Transverse colon (tissue), 4 donors: Measurements from ENCODE around the gene CCDC178. TPM values are rescaled to one million over a fixed set of nuclear protein-coding genes. Genes with fewer than 3 reads are reported as not detected.

Experiments
- DNase-seq: peaks from one replicate; pipeline ENCODE4 v3.0.0-alpha.2; 2019
- H3K27ac ChIP-seq, 4 donors: fragments of 200-600 bp; sonication (generic); 2 replicates each; pipeline ENCODE4 v1.5.1; 2016 to 2018; ENCODE audit warnings: inconsistent platforms in 4 of 4
- H3K27me3 ChIP-seq: fragments of 200-600 bp; sonication (generic); 2 replicates; pipeline ENCODE4 v1.5.1; 2017; ENCODE audit warnings: inconsistent platforms
- H3K36me3 ChIP-seq, 4 donors: fragments of 200-600 bp; sonication (generic); 2 replicates each; pipeline ENCODE4 v1.5.1; 2017 to 2019; ENCODE audit warnings: inconsistent platforms in 4 of 4
- H3K4me1 ChIP-seq, 4 donors: fragments of 200-600 bp; sonication (generic); 2 replicates each; pipeline ENCODE4 v1.5.1; 2017 to 2020; ENCODE audit warnings: inconsistent platforms in 4 of 4
- H3K4me3 ChIP-seq, 4 donors: fragments of 200-600 bp; sonication (generic); 1 replicate in 1 of 4; 2 replicates in 3 of 4; pipeline versions ENCODE4 v1.5.1 to v1.6.1; 2017 to 2019; ENCODE audit warnings: inconsistent platforms in 4 of 4
- H3K9me3 ChIP-seq, 2 donors: fragments of 200-600 bp; sonication (generic); 2 replicates each; pipeline ENCODE4 v1.5.1; 2017 to 2019; ENCODE audit warnings: inconsistent platforms in 2 of 2
- CTCF ChIP-seq, 5 experiments: fragments of 200-600 bp in 3 of 5; fragments of 450-650 bp in 2 of 5; sonication (generic) in 3 of 5; IDR thresholded peaks; 1 replicate in 2 of 5; 2 replicates in 3 of 5; pipeline ENCODE4 v1.5.1; 2016 to 2017; ENCODE audit warnings: antibody characterized with exemption in 5 of 5, inconsistent platforms in 3 of 5, mild to moderate bottlenecking in 2 of 5, moderate library complexity in 1 of 5
- EP300 ChIP-seq: sonication (generic); formaldehyde crosslinking; IDR thresholded peaks from one replicate; pipeline ENCODE4 v1.6.1; 2017; ENCODE audit warnings: antibody characterized with exemption, low read depth
- POLR2A ChIP-seq: fragments of 450-650 bp; IDR thresholded peaks from one replicate; pipeline ENCODE4 v1.6.1; 2016; ENCODE audit warnings: antibody characterized with exemption, mild to moderate bottlenecking, moderate library complexity
- POLR2AphosphoS5 ChIP-seq, 3 donors: sonication (generic); formaldehyde crosslinking; IDR thresholded peaks; one replicate each; pipeline ENCODE4 v1.6.1; 2016; ENCODE audit warnings: antibody characterized with exemption in 3 of 3
- WGBS, 2 donors: methylation state at CpG; one replicate each; pipeline ENCODE4 v1.1.5; 2018; ENCODE audit warnings: low coverage in 1 of 2; 5-methylcytosine and 5-hydroxymethylcytosine counted together
- in situ Hi-C, 4 donors: fragments of 200-750 bp; cut with MboI; loops; one replicate each; pipeline versions ENCODE4 v1.15.0 to v1.15.1; 2017; ENCODE audit warnings: low sequenced_read_pairs in 3 of 4, low pct_ligation_motif_present in 1 of 4, low pct_unique_long_range_greater_than_20kb in 1 of 4
- intact Hi-C: fragments of 100-400 bp; cut with DNase I; formaldehyde crosslinking; loops from one replicate; pipeline ENCODE4 v1.15.1; 2023; ENCODE audit warnings: low total_unique reads
- total RNA-seq, 4 donors: library from RNA; depleted of rRNA; stranded (reverse); fragments of >200 nt; gene quantifications; one replicate each; pipeline ENCODE4 v1.1.0, GENCODE V29; 2016

Gene CCDC178
- total RNA-seq, 4 donors from 2014 or later = 131 TPM; not detected in 3

GRCh38 chr18:33135951-33136660 is 304.4 kb downstream of the CCDC178 start:
- 50 to 67% methylated on average over 1 to 2 of the region's 2 CpGs for WGBS, 2 donors
- no peaks in the 10 kb centered on the region for H3K9me3 ChIP-seq
- no peak for DNase-seq
- H3K4me1 ChIP-seq = no peaks in the 10 kb centered on the region
- in situ Hi-C loops (no loop called here), intact Hi-C loops (loop anchor here (10.0 kb wide), 1 partner anchor 1909 kb away; the partner anchor contains the start of gene MAPRE2)
- no peak overlapping the region for H3K4me3 ChIP-seq
- H3K27me3 ChIP-seq = no peaks in the 10 kb centered on the region
- no peaks in the 10 kb centered on the region for H3K36me3 ChIP-seq
- no peak overlapping the region for H3K27ac ChIP-seq
- TF ChIP-seq CTCF (IDR thresholded peaks at IDR 0.05) (no peak), POLR2A (no peak), POLR2AphosphoS5 (IDR thresholded peaks at IDR 0.05) (no peak), EP300 (no peak)

- H3K4me1 ChIP-seq = no peaks in the 10 kb centered on the region
- no peaks in the 10 kb centered on the region for H3K27me3 ChIP-seq
- no peaks in the 10 kb centered on the region for H3K36me3 ChIP-seq
- in situ Hi-C loops = no loop called here
- H3K9me3 ChIP-seq = no peaks in the 10 kb centered on the region
- no peak for TF ChIP-seq EP300
- no peak for TF ChIP-seq CTCF (IDR thresholded peaks at IDR 0.05)
- TF ChIP-seq POLR2AphosphoS5 (IDR thresholded peaks at IDR 0.05) = no peak
- no peak for TF ChIP-seq POLR2A
- H3K27ac ChIP-seq = no peak overlapping the region
- intact Hi-C loops = loop anchor here (10.0 kb wide), 1 partner anchor 1912 kb away; the partner anchor contains the start of gene MAPRE2
- DNase-seq = no peak
- WGBS, 2 donors = 75 to 82% methylated on average over 2 of the region's 2 CpGs
- no peak overlapping the region for H3K4me3 ChIP-seq
These were observed 307.9 kb downstream of the CCDC178 start for GRCh38 chr18:33132657-33133056.

GRCh38 chr18:33128581-33128980 is 311.9 kb downstream of the CCDC178 start:
- H3K4me1 ChIP-seq = no peaks in the 10 kb centered on the region
- 43 to 53% methylated on average over 4 of the region's 4 CpGs for WGBS, 2 donors
- intact Hi-C loops = loop anchor here (10.0 kb wide), 1 partner anchor 56 kb away; no protein-coding TSS in a partner anchor
- H3K36me3 ChIP-seq = no peaks in the 10 kb centered on the region
- DNase-seq = no peak
- H3K9me3 ChIP-seq = no peaks in the 10 kb centered on the region
- TF ChIP-seq EP300 (no peak), POLR2A (no peak), CTCF (IDR thresholded peaks at IDR 0.05) (no peak), POLR2AphosphoS5 (IDR thresholded peaks at IDR 0.05) (no peak)
- H3K4me3 ChIP-seq = no peak overlapping the region
- H3K27ac ChIP-seq = no peak overlapping the region
- in situ Hi-C loops = no loop called here
- no peaks in the 10 kb centered on the region for H3K27me3 ChIP-seq

GRCh38 chr18:33123862-33124518 is 316.5 kb downstream of the CCDC178 start:
- Histone ChIP-seq H3K27ac (no peak overlapping the region), H3K4me1 (no peaks in the 10 kb centered on the region), H3K27me3 (no peaks in the 10 kb centered on the region), H3K4me3 (no peak overlapping the region), H3K9me3 (no peaks in the 10 kb centered on the region), H3K36me3 (no peaks in the 10 kb centered on the region)
- TF ChIP-seq CTCF (IDR thresholded peaks at IDR 0.05) = no peak
- no peak for TF ChIP-seq POLR2A
- TF ChIP-seq EP300 = no peak
- TF ChIP-seq POLR2AphosphoS5 (IDR thresholded peaks at IDR 0.05) = no peak
- in situ Hi-C loops (no loop called here), intact Hi-C loops (loop anchor here (10.0 kb wide), 1 partner anchor 61 kb away; no protein-coding TSS in a partner anchor)
- DNase-seq = no peak
- WGBS, 2 donors = 62 to 65% methylated on average over 6 to 7 of the region's 7 CpGs
